Tibial nerve (tissue), 3 donors: ENCODE measurements around the gene BUB1.
"Not testable (repeated sequence)": the region's sequence is repeated elsewhere in the genome, so short reads cannot be mapped to it uniquely, and the experiment has no call there.

ENCODE experiments used
- POLR2A ChIP-seq, 2 donors: fragments of 450-650 bp; IDR thresholded peaks; one replicate each; pipeline ENCODE4 v1.6.1; 2017; ENCODE audit warnings: antibody characterized with exemption in 2 of 2, mild to moderate bottlenecking in 2 of 2, moderate library complexity in 2 of 2
- TF ChIP-seq, protein P1 (sequence below), 5 experiments: fragments of 200-600 bp in 3 of 5; fragments of 450-650 bp in 2 of 5; sonication (generic) in 3 of 5; IDR thresholded peaks; one replicate each; pipeline ENCODE4 v1.5.1; 2016 to 2019; ENCODE audit warnings: antibody characterized with exemption in 5 of 5, mild to moderate bottlenecking in 3 of 5, moderate library complexity in 2 of 5

DNA sequence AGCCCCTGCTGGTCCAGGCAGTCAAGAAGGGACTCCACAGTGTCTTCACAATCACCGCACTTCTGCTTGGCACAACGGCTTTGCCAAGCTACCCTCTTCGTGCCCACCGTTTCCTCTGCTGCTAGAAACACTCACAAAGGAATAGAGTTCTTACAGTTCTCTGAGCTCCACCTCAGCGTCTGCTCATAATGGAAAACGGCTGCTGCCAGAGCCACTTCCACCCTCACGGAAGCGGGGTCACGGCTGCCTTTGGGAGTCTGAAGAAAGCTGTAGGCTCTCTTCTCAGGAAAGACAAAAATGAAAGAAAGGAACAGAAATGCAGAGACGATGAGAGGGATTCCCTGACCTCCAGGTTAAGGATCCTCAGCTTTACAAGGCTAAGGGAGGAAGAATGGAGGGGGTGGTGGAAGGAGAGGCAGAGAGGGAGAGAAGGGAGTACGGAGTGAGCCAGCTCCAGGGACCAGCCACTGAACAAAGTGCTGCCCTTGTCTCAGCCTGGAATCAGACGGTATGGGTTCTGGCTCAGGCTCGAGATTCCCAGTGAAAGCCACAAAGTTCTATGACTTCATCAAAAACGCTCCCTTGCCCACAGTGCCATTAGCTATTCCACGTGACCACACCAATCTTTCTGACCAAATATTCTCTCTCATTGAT is 88.1 kb downstream of the BUB1 start:
- TF ChIP-seq, protein P1, sequence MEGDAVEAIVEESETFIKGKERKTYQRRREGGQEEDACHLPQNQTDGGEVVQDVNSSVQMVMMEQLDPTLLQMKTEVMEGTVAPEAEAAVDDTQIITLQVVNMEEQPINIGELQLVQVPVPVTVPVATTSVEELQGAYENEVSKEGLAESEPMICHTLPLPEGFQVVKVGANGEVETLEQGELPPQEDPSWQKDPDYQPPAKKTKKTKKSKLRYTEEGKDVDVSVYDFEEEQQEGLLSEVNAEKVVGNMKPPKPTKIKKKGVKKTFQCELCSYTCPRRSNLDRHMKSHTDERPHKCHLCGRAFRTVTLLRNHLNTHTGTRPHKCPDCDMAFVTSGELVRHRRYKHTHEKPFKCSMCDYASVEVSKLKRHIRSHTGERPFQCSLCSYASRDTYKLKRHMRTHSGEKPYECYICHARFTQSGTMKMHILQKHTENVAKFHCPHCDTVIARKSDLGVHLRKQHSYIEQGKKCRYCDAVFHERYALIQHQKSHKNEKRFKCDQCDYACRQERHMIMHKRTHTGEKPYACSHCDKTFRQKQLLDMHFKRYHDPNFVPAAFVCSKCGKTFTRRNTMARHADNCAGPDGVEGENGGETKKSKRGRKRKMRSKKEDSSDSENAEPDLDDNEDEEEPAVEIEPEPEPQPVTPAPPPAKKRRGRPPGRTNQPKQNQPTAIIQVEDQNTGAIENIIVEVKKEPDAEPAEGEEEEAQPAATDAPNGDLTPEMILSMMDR (IDR thresholded peaks at IDR 0.05), result not testable (repeated sequence)
- TF ChIP-seq POLR2A (IDR thresholded peaks at IDR 0.05), result not testable (repeated sequence)
